Measurements from ENCODE around the gene PCDHGB7.

- TF ChIP-seq POLR2AphosphoS5 (IDR thresholded peaks at IDR 0.05) (no peak), CTCF (IDR thresholded peaks at IDR 0.05) (no peak), POLR2A (IDR thresholded peaks at IDR 0.05; ENCODE audit: low read depth) (no peak), EP300 (IDR thresholded peaks at IDR 0.05) (no peak)
Measured at GRCh38 chr5:141422742-141423291, 5.3 kb downstream of the PCDHGB7 start.
